HEK293T (cell line): ENCODE measurements around the gene SLC16A14.
"Not testable (repeated sequence)": the region's sequence is repeated elsewhere in the genome, so short reads cannot be mapped to it uniquely, and the experiment has no call there.

Experiments
- CTCF ChIA-PET: fragments of 350-600 bp; formaldehyde crosslinking; extraction: SDS; loops from one replicate; lab custom pipeline; 2021; ENCODE audit warnings: antibody characterized with exemption, inconsistent platforms; lab: Yijun Ruan, JAX
- POLR2A ChIA-PET: fragments of 350-600 bp; formaldehyde crosslinking; extraction: SDS; loops from one replicate; lab custom pipeline; 2020; ENCODE audit warnings: antibody characterized with exemption, inconsistent platforms; lab: Yijun Ruan, JAX
- DNase-seq: peaks from one replicate; pipeline ENCODE4 v3.0.0; 2012; ENCODE audit warnings: mixed read lengths; ENCODE audit errors: extremely low spot score
- ARNT ChIP-seq: fragments of 450-650 bp; IDR thresholded peaks from 2 replicates; pipeline ENCODE4 v1.6.1; 2017; ENCODE audit warnings: mild to moderate bottlenecking
- BHLHE40 ChIP-seq: fragments of 450-650 bp; IDR thresholded peaks from 2 replicates; pipeline ENCODE4 v1.6.1; 2016; ENCODE audit warnings: mild to moderate bottlenecking, moderate library complexity, borderline replicate concordance
- CTBP1 ChIP-seq: fragments of 450-650 bp; IDR thresholded peaks from 2 replicates; pipeline ENCODE4 v1.6.1; 2016; ENCODE audit warnings: borderline replicate concordance
- ELF4 ChIP-seq: fragments of 450-650 bp; IDR thresholded peaks from 2 replicates; pipeline ENCODE4 v1.6.1; 2017; ENCODE audit warnings: antibody characterized with exemption
- FOXA1 ChIP-seq: fragments of 450-650 bp; IDR thresholded peaks from 2 replicates; pipeline ENCODE4 v1.6.1; 2016; ENCODE audit warnings: mild to moderate bottlenecking
- FOXK2 ChIP-seq: fragments of 450-650 bp; IDR thresholded peaks from 2 replicates; pipeline ENCODE4 v1.6.1; 2016; ENCODE audit warnings: mild to moderate bottlenecking
- FOXM1 ChIP-seq: fragments of 450-650 bp; IDR thresholded peaks from 2 replicates; pipeline ENCODE4 v1.6.1; 2017; ENCODE audit warnings: mild to moderate bottlenecking, borderline replicate concordance
- HDGF ChIP-seq: fragments of 450-650 bp; IDR thresholded peaks from 2 replicates; pipeline ENCODE4 v1.6.1; 2017; ENCODE audit warnings: antibody characterized with exemption, borderline replicate concordance
- L3MBTL2 ChIP-seq: fragments of 450-650 bp; conservative IDR thresholded peaks from 2 replicates; pipeline ENCODE4 v1.6.1; 2016; ENCODE audit warnings: mild to moderate bottlenecking
- LEF1 ChIP-seq: fragments of 450-650 bp; IDR thresholded peaks from 2 replicates; pipeline ENCODE4 v1.6.1; 2017; ENCODE audit warnings: mild to moderate bottlenecking, borderline replicate concordance
- NFRKB ChIP-seq: fragments of 450-650 bp; IDR thresholded peaks from 2 replicates; pipeline ENCODE4 v1.6.1; 2016; ENCODE audit warnings: mild to moderate bottlenecking, moderate library complexity
- SP1 ChIP-seq: fragments of 450-650 bp; IDR thresholded peaks from 2 replicates; pipeline ENCODE4 v1.6.1; 2017
- SUZ12 ChIP-seq: fragments of 450-650 bp; IDR thresholded peaks from 2 replicates; pipeline ENCODE4 v1.6.1; 2016; ENCODE audit warnings: mild to moderate bottlenecking
- TARDBP ChIP-seq: fragments of 450-650 bp; IDR thresholded peaks from 2 replicates; pipeline ENCODE4 v1.6.1; 2016
- ZNF384 ChIP-seq: fragments of 450-650 bp; IDR thresholded peaks from 2 replicates; pipeline ENCODE4 v1.6.1; 2016
- TF ChIP-seq, protein P1 (sequence below): fragments of 450-650 bp; IDR thresholded peaks from 2 replicates; pipeline ENCODE4 v1.6.1; 2016

SLC16A14 gene, protein sequence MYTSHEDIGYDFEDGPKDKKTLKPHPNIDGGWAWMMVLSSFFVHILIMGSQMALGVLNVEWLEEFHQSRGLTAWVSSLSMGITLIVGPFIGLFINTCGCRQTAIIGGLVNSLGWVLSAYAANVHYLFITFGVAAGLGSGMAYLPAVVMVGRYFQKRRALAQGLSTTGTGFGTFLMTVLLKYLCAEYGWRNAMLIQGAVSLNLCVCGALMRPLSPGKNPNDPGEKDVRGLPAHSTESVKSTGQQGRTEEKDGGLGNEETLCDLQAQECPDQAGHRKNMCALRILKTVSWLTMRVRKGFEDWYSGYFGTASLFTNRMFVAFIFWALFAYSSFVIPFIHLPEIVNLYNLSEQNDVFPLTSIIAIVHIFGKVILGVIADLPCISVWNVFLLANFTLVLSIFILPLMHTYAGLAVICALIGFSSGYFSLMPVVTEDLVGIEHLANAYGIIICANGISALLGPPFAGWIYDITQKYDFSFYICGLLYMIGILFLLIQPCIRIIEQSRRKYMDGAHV

GRCh38 chr2:230068651-230069055 lies at the start of gene SLC16A14:
SLC16A14 (minus strand) TSS chr2:230068924; CDS start chr2:230059352, 9,572 bp downstream.
- no peak for TF ChIP-seq L3MBTL2
- no peak for TF ChIP-seq ELF4
- TF ChIP-seq LEF1, result no peak
- TF ChIP-seq HDGF, result no peak
- no peak for TF ChIP-seq ZNF384
- TF ChIP-seq BHLHE40, result no peak
- no peak for TF ChIP-seq SP1
- TF ChIP-seq FOXA1, result no peak
- TF ChIP-seq SUZ12, result no peak
- TF ChIP-seq, protein P1, sequence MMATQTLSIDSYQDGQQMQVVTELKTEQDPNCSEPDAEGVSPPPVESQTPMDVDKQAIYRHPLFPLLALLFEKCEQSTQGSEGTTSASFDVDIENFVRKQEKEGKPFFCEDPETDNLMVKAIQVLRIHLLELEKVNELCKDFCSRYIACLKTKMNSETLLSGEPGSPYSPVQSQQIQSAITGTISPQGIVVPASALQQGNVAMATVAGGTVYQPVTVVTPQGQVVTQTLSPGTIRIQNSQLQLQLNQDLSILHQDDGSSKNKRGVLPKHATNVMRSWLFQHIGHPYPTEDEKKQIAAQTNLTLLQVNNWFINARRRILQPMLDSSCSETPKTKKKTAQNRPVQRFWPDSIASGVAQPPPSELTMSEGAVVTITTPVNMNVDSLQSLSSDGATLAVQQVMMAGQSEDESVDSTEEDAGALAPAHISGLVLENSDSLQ, result no peak
- TF ChIP-seq CTBP1, result no peak
- TF ChIP-seq ARNT, result no peak
- TF ChIP-seq TARDBP, result no peak
- TF ChIP-seq NFRKB, result no peak
- TF ChIP-seq FOXK2, result no peak
- TF ChIP-seq FOXM1, result no peak
- CTCF ChIA-PET, result interaction anchor here (0.6 to 0.9 kb wide), 2 partner anchors 453 to 541 kb away, joined by 3 to 5 read pairs; no protein-coding TSS in a partner anchor
- POLR2A ChIA-PET, result no interaction called here
- no peak for DNase-seq

DNA sequence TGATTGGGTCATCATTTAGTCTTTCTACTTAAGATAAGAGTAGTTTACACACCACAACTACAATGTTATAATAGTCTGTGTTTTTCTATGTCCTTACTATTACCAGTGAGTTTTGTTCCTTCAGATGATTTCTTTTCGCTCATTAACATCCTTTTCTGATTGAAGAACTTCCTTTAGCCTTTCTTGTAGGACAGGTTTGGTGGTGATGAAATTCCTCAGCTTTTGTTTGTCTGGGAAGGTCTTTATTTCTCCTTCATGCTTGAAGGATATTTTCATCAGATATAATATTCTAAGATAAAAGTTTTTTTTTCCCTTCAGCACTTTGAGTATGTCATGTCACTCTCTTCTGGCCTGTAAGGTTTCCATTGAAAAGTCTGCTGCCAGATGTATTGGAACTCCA lies 38.0 kb upstream of the SLC16A14 start:
- ChIA-PET CTCF (no interaction called here), POLR2A (no interaction called here)
- TF ChIP-seq ZNF384, result no peak
- TF ChIP-seq LEF1, result no peak
- no peak for TF ChIP-seq BHLHE40
- no peak for TF ChIP-seq NFRKB
- TF ChIP-seq FOXA1, result no peak
- TF ChIP-seq SUZ12, result no peak
- no peak for TF ChIP-seq FOXK2
- no peak for TF ChIP-seq FOXM1
- TF ChIP-seq CTBP1, result no peak
- TF ChIP-seq, protein P1, result no peak
- no peak for DNase-seq

- DNase-seq, POLR2A ChIA-PET, CTCF ChIA-PET: not testable (repeated sequence)
Observed at GRCh38 chr2:230101967-230102366, 33.2 kb upstream of the SLC16A14 start.

GRCh38 chr2:230097841-230098240 lies 29.1 kb upstream of the SLC16A14 start:
- ChIA-PET CTCF (no interaction called here), POLR2A (no interaction called here)

DNA sequence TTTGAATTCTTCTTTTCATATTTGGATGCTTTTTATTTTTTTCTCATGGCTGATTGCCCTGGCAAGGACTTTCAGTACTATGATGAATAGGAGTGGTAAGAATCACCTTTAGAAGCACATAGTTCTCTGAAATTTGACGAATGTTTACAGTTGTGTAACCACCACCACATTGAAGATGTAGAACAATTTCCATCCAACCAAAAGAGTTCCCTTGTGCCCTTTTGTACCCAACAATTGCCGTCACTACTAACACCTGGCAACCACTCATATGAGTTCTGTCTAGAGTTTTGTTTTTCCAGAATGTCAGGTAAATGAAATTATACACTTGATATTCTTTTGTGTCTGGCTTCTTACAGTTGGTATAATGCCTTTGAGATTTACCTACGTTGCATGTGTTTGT lies 28.7 kb upstream of the SLC16A14 start:
- ChIA-PET POLR2A (no interaction called here), CTCF (no interaction called here)
- TF ChIP-seq TARDBP, result no peak
- no peak for TF ChIP-seq BHLHE40
- TF ChIP-seq ARNT, result no peak
- TF ChIP-seq, protein P1, result no peak
- TF ChIP-seq FOXM1, result no peak
- DNase-seq, result no peak

More at GRCh38 chr2:230097841-230098240, 29.1 kb upstream of the SLC16A14 start:
- TF ChIP-seq, protein P1, result no peak
- TF ChIP-seq SUZ12 (no peak), LEF1 (no peak), FOXA1 (no peak), TARDBP (no peak), ARNT (no peak), SP1 (no peak), ZNF384 (no peak), FOXM1 (no peak), CTBP1 (no peak), HDGF (no peak), BHLHE40 (no peak), L3MBTL2 (no peak), FOXK2 (no peak), NFRKB (no peak), ELF4 (no peak)
- no peak for DNase-seq

DNA sequence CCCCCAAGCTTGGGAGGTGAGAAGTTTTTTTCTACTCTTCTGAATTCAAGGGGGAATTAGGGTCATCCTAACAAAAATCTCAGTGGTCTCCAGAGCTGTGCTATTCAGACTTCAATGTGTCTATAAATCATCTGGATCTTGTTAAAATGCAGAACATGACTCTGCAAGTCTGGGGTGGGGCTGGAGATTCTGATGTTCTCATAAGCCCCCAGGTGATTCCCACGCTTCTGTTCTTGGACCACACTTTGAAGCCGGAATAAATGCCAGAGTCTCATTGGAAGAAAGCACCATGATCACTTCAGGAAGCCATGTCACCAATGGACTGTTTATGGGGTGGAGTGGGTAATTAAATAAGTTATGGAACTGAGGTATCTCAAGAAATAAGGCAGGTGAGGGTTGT lies 22.2 kb upstream of the SLC16A14 start:
- no peak for DNase-seq
- POLR2A ChIA-PET, result no interaction called here
- no peak for TF ChIP-seq SP1
- TF ChIP-seq CTBP1, result no peak
- no peak for TF ChIP-seq ZNF384
- no peak for TF ChIP-seq NFRKB
- no peak for TF ChIP-seq HDGF
- TF ChIP-seq SUZ12, result no peak
- no peak for TF ChIP-seq FOXA1
- TF ChIP-seq TARDBP, result no peak
- TF ChIP-seq BHLHE40, result no peak
- no peak for TF ChIP-seq FOXK2
- TF ChIP-seq, protein P1, result no peak
- TF ChIP-seq FOXM1, result no peak
- TF ChIP-seq LEF1, result no peak
- TF ChIP-seq ELF4, result no peak
- no peak for TF ChIP-seq ARNT
- TF ChIP-seq L3MBTL2, result no peak
- CTCF ChIA-PET, result no interaction called here
